HG03460 (cell line): ENCODE results near the gene SLITRK6.
"Not testable (repeated sequence)": the region's sequence is repeated elsewhere in the genome, so short reads cannot be mapped to it uniquely, and the experiment has no call there.

Experiments used
- ATAC-seq: cut with Tn5 transposase; IDR thresholded peaks from one replicate; pipeline ENCODE4 v1.9.1; 2021; ENCODE audit not compliant: unreplicated experiment

SLITRK6 gene

DNA sequence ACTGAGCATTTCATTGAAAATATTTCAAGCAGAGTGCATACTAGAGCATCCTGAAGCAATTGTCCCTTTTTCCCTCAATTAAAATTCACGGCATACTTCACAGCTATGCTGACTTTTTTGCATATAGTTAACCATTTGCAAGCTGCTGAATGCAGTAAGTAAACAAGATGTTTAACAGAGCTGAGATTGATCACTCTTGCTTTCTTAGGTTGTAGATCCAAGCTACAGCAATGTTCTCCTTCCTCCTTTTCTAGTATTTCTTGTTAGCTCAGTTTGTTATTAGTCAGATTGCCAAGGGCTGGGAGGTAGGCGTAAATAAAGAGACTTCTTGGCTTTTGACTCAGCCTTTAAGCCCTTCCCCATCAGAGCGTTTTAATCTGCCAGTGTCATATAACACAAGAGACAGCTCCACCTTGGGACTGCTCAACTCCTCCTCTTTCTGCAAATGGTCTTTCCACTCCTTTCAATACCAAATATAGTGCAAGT lies at the start of gene SLITRK6:
TSS of gene SLITRK6 (minus strand) at position 323 of the 486 bp plus-strand sequence. CDS start 2,911 bp downstream, outside the sequence.
- no peak for ATAC-seq

GRCh38 chr13:85847012-85847411 lies 47.8 kb upstream of the SLITRK6 start:
- no peak for ATAC-seq

GRCh38 chr13:85841427-85841826 lies 42.2 kb upstream of the SLITRK6 start:
- ATAC-seq, result no peak

DNA sequence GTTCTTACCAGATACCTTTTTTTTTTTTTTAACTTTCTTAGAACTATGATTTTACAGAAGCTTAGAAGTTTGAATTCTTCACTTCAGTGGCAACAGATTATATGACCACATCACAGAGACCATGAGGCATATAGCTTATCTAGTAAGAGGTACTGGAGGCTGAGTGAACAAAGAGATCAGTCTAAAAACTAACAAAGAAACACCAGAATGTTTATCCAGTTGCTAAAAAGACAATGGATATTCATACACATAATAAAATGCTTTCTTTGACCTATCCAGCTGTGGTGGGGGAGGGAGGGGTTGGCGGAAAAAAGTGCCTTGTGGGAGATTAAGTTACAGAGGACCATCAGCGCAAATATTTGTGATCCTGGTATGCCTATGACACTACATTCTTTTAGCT lies 34.7 kb upstream of the SLITRK6 start:
- ATAC-seq, result no peak

DNA sequence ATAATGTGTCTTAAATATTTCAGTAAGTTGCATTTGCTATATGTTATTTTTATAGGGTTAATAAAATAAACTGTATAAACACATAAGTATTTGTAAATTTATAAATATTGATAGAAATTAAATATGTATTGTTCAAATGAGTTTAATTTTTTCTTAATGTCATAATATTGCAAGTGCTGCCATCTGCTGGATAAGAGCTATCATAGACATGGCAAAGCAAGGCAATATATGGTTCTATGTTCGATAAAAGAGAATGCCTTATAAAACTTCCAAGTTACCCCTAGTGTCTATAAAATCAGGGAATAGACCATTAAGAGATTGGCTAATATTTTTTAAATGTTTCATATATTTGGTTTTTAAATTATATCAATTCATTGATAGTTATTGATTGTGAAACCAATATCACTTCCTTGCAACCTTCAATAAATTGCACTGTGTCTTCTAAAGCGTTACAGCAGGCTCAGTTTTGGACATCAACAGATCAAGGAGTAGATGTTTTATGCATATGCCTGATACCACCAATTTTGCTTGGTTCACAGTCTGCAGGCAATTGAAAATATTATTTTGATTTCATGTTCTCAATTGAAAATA lies 29.0 kb upstream of the SLITRK6 start:
- no peak for ATAC-seq

- no peak for ATAC-seq
These were observed 26.2 kb upstream of the SLITRK6 start for GRCh38 chr13:85825454-85825853.

- ATAC-seq, result no peak
These were observed 24.6 kb upstream of the SLITRK6 start for GRCh38 chr13:85823832-85824231.

DNA sequence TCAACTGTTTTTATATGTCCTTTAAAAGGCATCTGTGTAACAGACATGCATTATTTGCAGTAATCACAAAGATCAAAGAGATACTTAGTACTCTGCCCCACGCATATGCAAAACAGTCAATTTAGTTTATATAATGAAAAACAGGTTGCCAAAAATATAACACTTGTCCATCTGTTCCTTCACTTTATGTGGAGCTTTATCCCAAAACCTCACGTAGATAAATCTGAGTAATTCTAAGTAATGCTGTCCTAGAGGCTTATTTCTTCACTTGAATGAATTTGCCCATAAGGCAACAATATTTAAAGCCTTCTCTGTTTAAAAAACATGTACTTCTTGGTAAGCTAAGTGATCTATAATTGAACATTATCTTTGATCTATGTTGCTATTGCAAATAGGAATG lies 20.3 kb upstream of the SLITRK6 start:
- ATAC-seq, result no peak

DNA sequence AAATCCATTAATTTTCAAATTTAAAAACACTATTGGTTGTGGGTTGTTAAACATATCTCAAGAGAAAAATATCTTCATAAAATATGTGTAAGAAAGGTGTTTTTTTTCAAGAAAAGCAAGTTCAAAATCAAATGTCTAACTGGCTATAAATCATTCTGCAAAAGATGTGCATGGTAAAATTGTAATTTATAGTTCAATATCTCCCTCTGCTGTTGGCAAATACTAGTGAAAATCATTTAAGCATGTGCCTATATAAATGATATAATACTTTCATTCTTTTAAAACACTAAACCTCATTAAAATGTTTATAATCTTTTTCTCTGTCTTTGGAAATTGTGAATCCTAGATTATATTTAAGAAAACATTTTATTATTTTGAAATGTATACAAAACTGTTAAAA lies 17.2 kb upstream of the SLITRK6 start:
- no peak for ATAC-seq

- ATAC-seq, result no peak
These were observed 13.1 kb upstream of the SLITRK6 start for GRCh38 chr13:85812282-85812681.

- no peak for ATAC-seq
These were observed 9.6 kb upstream of the SLITRK6 start for GRCh38 chr13:85808811-85809210.

DNA sequence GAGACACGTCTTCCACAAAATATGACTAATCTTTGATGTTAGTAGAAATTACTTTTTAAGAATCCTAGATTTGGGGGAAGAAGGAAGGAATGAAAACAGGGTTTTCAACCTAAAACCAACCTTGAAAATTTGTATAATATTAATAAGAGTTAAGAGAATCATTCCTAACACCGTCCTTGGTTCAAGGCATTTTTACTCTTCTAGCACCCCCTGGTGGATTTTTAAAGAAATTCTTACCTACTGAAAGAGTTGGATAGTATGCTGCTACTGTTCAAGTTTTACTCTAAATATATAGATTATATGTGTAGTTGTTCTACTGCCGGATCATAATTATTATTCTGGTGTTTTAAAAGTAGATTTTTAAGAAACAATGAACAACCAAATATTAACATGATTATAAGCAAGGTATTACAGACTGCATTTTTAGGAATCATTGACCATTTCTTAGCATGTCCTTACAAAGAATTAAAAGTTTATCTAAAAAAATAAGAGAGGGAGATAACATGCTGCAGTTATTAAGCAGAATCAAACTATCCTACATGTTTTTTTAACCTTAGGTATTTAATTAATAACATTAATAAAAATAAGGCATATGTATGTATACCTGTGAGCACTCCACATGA lies 7.4 kb upstream of the SLITRK6 start:
- ATAC-seq, result peak; percentile 83

GRCh38 chr13:85798556-85798955 lies 663 bp downstream of the SLITRK6 start:
- no peak for ATAC-seq

DNA sequence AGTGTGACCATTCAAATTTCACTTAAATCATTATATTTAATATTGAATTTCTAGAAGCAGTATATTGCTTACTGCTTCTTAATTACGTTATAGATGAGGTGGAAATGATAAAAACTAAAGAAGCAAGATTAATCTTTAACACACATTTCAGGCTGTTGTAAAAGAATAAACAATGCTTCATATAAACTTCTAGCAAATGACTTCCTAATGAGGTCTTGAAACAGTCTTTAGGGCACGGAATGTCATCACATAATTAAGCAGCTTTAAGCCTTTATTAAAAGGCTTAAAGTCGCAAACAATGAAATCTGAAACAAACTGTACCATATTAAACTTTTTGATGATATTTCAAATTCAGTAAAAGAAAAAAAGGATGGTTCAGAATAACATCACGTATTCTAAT lies 1.9 kb downstream of the SLITRK6 start:
- no peak for ATAC-seq

- no peak for ATAC-seq
These were observed 14.0 kb downstream of the SLITRK6 start for GRCh38 chr13:85785205-85785604.

DNA sequence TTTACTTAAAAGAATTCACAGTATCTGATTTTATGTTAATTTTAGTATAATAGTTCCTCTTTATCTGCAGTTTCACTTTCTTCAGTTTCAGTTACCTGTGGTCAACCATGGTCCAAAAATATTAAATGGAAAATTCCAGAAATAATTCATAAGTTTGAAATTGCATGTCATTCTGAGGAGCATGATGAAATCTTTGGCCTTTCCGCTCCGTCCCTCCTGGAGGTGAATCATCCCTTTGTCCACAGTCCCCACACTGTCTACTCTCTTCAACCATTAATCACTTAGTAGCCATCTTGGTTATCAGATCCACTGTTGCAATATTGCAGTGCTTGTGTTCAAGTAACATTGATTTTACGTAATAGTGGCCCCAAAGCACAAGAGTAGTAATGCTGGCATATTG lies 26.9 kb downstream of the SLITRK6 start:
- ATAC-seq, result no peak

- no peak for ATAC-seq
These were observed 27.4 kb downstream of the SLITRK6 start for GRCh38 chr13:85771856-85772255.

- ATAC-seq, result no peak
These were observed 30.3 kb downstream of the SLITRK6 start for GRCh38 chr13:85768946-85769345.

GRCh38 chr13:85755123-85755522 lies 44.1 kb downstream of the SLITRK6 start:
- no peak for ATAC-seq

DNA sequence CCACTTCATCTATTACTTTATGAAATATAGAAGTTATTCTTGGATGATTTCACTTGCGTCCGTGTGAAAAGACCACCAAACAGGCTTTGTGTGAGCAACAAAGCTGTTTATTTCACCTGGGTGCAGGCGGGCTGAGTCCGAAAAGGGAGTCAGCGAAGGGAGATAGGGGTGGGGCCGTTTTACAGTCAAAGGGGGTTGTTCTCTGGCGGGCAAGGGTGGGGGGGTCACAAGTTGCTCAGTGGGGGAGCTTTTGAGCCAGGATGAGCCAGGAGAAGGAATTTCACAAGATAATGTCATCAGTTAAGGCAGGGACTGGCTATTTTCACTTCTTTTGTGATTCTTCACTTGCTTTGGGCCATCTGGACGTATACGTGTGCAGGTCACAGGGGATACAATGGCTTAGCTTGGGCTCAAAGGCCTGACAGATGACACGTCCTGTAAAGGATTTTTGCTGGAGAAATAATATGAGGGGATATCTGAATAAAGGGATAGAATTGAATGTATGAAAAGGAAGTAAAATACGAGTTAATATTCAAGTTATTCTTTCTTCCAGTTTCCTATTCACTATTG lies 55.9 kb downstream of the SLITRK6 start:
- ATAC-seq, result not testable (repeated sequence)
